ENCODE results near the gene CYYR1. TPM values are rescaled to one million over a fixed set of nuclear protein-coding genes. Genes with fewer than 3 reads are reported as not detected.
"Not testable (repeated sequence)": the region's sequence is repeated elsewhere in the genome, so short reads cannot be mapped to it uniquely, and the experiment has no call there.

The CYYR1 gene
- total RNA-seq, 1 donor from 2014 or later = 1.5 TPM

GRCh38 chr21:26490771-26491170, 82.3 kb downstream of the CYYR1 start:
- DNase-seq (ENCODE audit: low read depth) = peak; percentile 28

GRCh38 chr21:26489781-26490180, 83.3 kb downstream of the CYYR1 start:
- DNase-seq (ENCODE audit: low read depth) = no peak

- no peak for DNase-seq (ENCODE audit: low read depth)
These were observed 85.1 kb downstream of the CYYR1 start for GRCh38 chr21:26487981-26488480.

GRCh38 chr21:26473471-26473870, 99.6 kb downstream of the CYYR1 start:
- no peak for DNase-seq (ENCODE audit: low read depth)

GRCh38 chr21:26471099-26471471, 102.0 kb downstream of the CYYR1 start:
- no peak for DNase-seq (ENCODE audit: low read depth)

- DNase-seq (ENCODE audit: low read depth) = no peak
These were observed 102.6 kb downstream of the CYYR1 start for GRCh38 chr21:26470351-26471098.

GRCh38 chr21:26469789-26470188, 103.3 kb downstream of the CYYR1 start:
- peak; percentile 91 for DNase-seq (ENCODE audit: low read depth)

- no peak for DNase-seq (ENCODE audit: low read depth)
These were observed 107.2 kb downstream of the CYYR1 start for GRCh38 chr21:26465916-26466315.

- no peak for DNase-seq (ENCODE audit: low read depth)
These were observed 111.6 kb downstream of the CYYR1 start for GRCh38 chr21:26461500-26461899.

- no peak for DNase-seq (ENCODE audit: low read depth)
These were observed 112.5 kb downstream of the CYYR1 start for GRCh38 chr21:26460621-26461020.

- DNase-seq (ENCODE audit: low read depth) = not testable (repeated sequence)
These were observed 114.2 kb downstream of the CYYR1 start for GRCh38 chr21:26458854-26459253.

- no peak for DNase-seq (ENCODE audit: low read depth)
These were observed 115.3 kb downstream of the CYYR1 start for GRCh38 chr21:26457817-26458216.

- DNase-seq (ENCODE audit: low read depth) = no peak
These were observed 119.8 kb downstream of the CYYR1 start for GRCh38 chr21:26453267-26453666.

GRCh38 chr21:26451081-26451740, 121.9 kb downstream of the CYYR1 start:
- DNase-seq (ENCODE audit: low read depth) = no peak

GRCh38 chr21:26449161-26449560, 123.9 kb downstream of the CYYR1 start:
- DNase-seq (ENCODE audit: low read depth) = no peak

GRCh38 chr21:26448751-26449150, 124.3 kb downstream of the CYYR1 start:
- no peak for DNase-seq (ENCODE audit: low read depth)

GRCh38 chr21:26447932-26448475, 125.1 kb downstream of the CYYR1 start:
- DNase-seq (ENCODE audit: low read depth) = no peak

GRCh38 chr21:26445440-26445839, 127.6 kb downstream of the CYYR1 start:
- DNase-seq (ENCODE audit: low read depth) = no peak

- no peak for DNase-seq (ENCODE audit: low read depth)
These were observed 128.4 kb downstream of the CYYR1 start for GRCh38 chr21:26444646-26445045.

- DNase-seq (ENCODE audit: low read depth) = peak; percentile 31
These were observed 129.2 kb downstream of the CYYR1 start for GRCh38 chr21:26443867-26444266.

GRCh38 chr21:26443291-26443690, 129.8 kb downstream of the CYYR1 start:
- no peak for DNase-seq (ENCODE audit: low read depth)

GRCh38 chr21:26441149-26441548, 131.9 kb downstream of the CYYR1 start:
- DNase-seq (ENCODE audit: low read depth) = no peak

GRCh38 chr21:26438976-26439375, 134.1 kb downstream of the CYYR1 start:
- no peak for DNase-seq (ENCODE audit: low read depth)
